ENCODE results near the gene ANXA5. TPM values are rescaled to one million over a fixed set of nuclear protein-coding genes. Genes with fewer than 3 reads are reported as not detected.

ANXA5 gene
- total RNA-seq, 2 experiments from 2014 or later: 28.9 to 40.1 TPM

- Histone ChIP-seq H3K4me2 (ENCODE audit: low read length) (no peak overlapping the region), H3K4me1 (ENCODE audit: insufficient read depth, low read length, poor library complexity, severe bottlenecking) (no peaks in the 10 kb centered on the region), H3K36me3 (ENCODE audit: insufficient read depth, low read length) (no peaks in the 10 kb centered on the region), H3K4me3 (ENCODE audit: low read depth, low read length, poor library complexity, severe bottlenecking) (no peak overlapping the region), H4K20me1 (ENCODE audit: insufficient read depth, low read length) (no peaks in the 10 kb centered on the region), H2AFZ (ENCODE audit: low read length) (no peak overlapping the region), H3K27ac (ENCODE audit: low read depth, low read length, poor library complexity, severe bottlenecking) (no peak overlapping the region), H3K9me2 (ENCODE audit: insufficient read depth, low read length) (no peaks in the 10 kb centered on the region), H3K9me3 (ENCODE audit: low read length) (no peaks in the 10 kb centered on the region), H3K79me2 (ENCODE audit: insufficient read depth, low read depth, low read length) (no peaks in the 10 kb centered on the region)
- intact Hi-C loops (cut with micrococcal nuclease; ENCODE audit: unreplicated experiment): no loop called here
- no TSS peak for BruUV-seq (replicated peaks)
- POLR2A ChIA-PET: interaction anchor here (0.5 kb wide), 1 partner anchor 32 kb away, joined by 3 read pairs; no protein-coding TSS in a partner anchor
- CTCF ChIA-PET (ENCODE audit: unreplicated experiment): no interaction called here
- no peak for TF ChIP-seq EZH2phosphoT487 (IDR thresholded peaks at IDR 0.05; ENCODE audit: borderline replicate concordance, low read depth, low read length)
- TF ChIP-seq, protein P1, sequence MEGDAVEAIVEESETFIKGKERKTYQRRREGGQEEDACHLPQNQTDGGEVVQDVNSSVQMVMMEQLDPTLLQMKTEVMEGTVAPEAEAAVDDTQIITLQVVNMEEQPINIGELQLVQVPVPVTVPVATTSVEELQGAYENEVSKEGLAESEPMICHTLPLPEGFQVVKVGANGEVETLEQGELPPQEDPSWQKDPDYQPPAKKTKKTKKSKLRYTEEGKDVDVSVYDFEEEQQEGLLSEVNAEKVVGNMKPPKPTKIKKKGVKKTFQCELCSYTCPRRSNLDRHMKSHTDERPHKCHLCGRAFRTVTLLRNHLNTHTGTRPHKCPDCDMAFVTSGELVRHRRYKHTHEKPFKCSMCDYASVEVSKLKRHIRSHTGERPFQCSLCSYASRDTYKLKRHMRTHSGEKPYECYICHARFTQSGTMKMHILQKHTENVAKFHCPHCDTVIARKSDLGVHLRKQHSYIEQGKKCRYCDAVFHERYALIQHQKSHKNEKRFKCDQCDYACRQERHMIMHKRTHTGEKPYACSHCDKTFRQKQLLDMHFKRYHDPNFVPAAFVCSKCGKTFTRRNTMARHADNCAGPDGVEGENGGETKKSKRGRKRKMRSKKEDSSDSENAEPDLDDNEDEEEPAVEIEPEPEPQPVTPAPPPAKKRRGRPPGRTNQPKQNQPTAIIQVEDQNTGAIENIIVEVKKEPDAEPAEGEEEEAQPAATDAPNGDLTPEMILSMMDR (conservative IDR thresholded peaks at IDR 0.05; ENCODE audit: low read length): no peak
- DNase-seq (ENCODE audit: low spot score): no peak
These were observed 8.7 kb upstream of the ANXA5 start for GRCh38 chr4:121705521-121705920.

DNA sequence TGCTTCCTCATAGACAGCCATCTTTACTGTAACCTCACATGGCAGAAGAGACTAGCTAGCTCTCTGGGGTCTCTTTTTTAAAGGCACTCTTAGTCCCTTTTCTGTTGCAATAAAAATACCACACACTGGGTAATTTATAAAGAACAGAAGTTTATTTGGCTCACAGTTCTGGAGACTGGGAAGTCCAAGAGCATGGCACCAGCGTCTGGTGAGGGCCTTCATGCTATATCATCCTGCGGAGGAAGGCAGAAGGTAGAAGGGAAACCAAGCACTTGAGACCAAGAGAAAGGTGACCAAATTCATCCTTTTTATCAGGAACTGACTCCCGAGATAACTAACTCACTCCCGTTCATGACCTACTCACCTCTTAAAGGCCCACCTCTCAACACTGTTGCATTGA is 5.4 kb upstream of the ANXA5 start:
- ChIA-PET CTCF (ENCODE audit: unreplicated experiment) (no interaction called here), POLR2A (no interaction called here)
- Histone ChIP-seq H3K9me2 (ENCODE audit: insufficient read depth, low read length) (no peaks in the 10 kb centered on the region), H3K36me3 (ENCODE audit: insufficient read depth, low read length) (no peaks in the 10 kb centered on the region), H2AFZ (ENCODE audit: low read length) (no peak overlapping the region), H3K4me2 (ENCODE audit: low read length) (no peak overlapping the region), H3K79me2 (ENCODE audit: insufficient read depth, low read depth, low read length) (no peaks in the 10 kb centered on the region), H3K4me1 (ENCODE audit: insufficient read depth, low read length, poor library complexity, severe bottlenecking) (no peaks in the 10 kb centered on the region), H4K20me1 (ENCODE audit: insufficient read depth, low read length) (no peaks in the 10 kb centered on the region), H3K9me3 (ENCODE audit: low read length) (no peaks in the 10 kb centered on the region), H3K4me3 (ENCODE audit: low read depth, low read length, poor library complexity, severe bottlenecking) (no peak overlapping the region), H3K27ac (ENCODE audit: low read depth, low read length, poor library complexity, severe bottlenecking) (no peak overlapping the region)
- no peak for TF ChIP-seq EZH2phosphoT487 (IDR thresholded peaks at IDR 0.05; ENCODE audit: borderline replicate concordance, low read depth, low read length)
- TF ChIP-seq, protein P1 (conservative IDR thresholded peaks at IDR 0.05; ENCODE audit: low read length): no peak
- intact Hi-C loops (cut with micrococcal nuclease; ENCODE audit: unreplicated experiment): no loop called here
- no TSS peak for BruUV-seq (replicated peaks)
- DNase-seq (ENCODE audit: low spot score): no peak

DNA sequence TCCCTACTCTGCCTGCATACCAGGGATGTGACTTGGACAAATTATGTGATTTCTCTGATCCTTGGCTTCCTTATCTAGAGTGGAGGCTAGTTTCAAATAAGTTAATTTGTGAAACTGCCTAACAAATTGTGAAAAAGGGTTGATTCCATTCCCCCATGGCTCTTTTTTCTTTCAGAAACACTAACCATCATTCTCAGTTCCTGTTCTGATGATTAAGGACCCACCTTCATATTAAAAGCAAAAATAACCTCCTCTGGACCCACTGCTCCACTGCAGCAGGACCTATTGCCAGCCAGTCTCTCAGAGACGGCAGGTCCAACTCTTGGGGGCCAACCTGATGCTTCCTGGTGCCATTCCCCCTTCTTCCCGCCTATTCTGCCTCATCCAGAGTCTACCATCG is 4.5 kb upstream of the ANXA5 start:
- Histone ChIP-seq H3K4me2 (ENCODE audit: low read length) (no peak overlapping the region), H3K9me2 (ENCODE audit: insufficient read depth, low read length) (no peaks in the 10 kb centered on the region), H3K9me3 (ENCODE audit: low read length) (no peaks in the 10 kb centered on the region), H2AFZ (ENCODE audit: low read length) (no peak overlapping the region), H3K36me3 (ENCODE audit: insufficient read depth, low read length) (no peaks in the 10 kb centered on the region), H3K79me2 (ENCODE audit: insufficient read depth, low read depth, low read length) (no peaks in the 10 kb centered on the region), H3K27ac (ENCODE audit: low read depth, low read length, poor library complexity, severe bottlenecking) (no peak overlapping the region), H3K4me1 (ENCODE audit: insufficient read depth, low read length, poor library complexity, severe bottlenecking) (no peaks in the 10 kb centered on the region), H3K4me3 (ENCODE audit: low read depth, low read length, poor library complexity, severe bottlenecking) (no peak overlapping the region), H4K20me1 (ENCODE audit: insufficient read depth, low read length) (no peaks in the 10 kb centered on the region)
- CTCF ChIA-PET (ENCODE audit: unreplicated experiment): no interaction called here
- TF ChIP-seq EZH2phosphoT487 (IDR thresholded peaks at IDR 0.05; ENCODE audit: borderline replicate concordance, low read depth, low read length): no peak
- TF ChIP-seq, protein P1 (conservative IDR thresholded peaks at IDR 0.05; ENCODE audit: low read length): no peak
- DNase-seq (ENCODE audit: low spot score): no peak
- intact Hi-C loops (cut with micrococcal nuclease; ENCODE audit: unreplicated experiment): no loop called here
- no TSS peak for BruUV-seq (replicated peaks)
- POLR2A ChIA-PET: no interaction called here

Measured in OCI-LY7 (cell line).